ENCODE measurements around the gene F10.

- no peak for TF ChIP-seq CTCF (conservative IDR thresholded peaks at IDR 0.05; ENCODE audit: low read length)
- TF ChIP-seq EZH2phosphoT487 (IDR thresholded peaks at IDR 0.05; ENCODE audit: borderline replicate concordance): no peak
Measured at GRCh38 chr13:113159701-113160100, 37.1 kb downstream of the F10 start.
